Measurements from ENCODE around the gene CYP46A1. TPM values are rescaled to one million over a fixed set of nuclear protein-coding genes. Genes with fewer than 3 reads are reported as not detected.
"Not testable (repeated sequence)": the region's sequence is repeated elsewhere in the genome, so short reads cannot be mapped to it uniquely, and the experiment has no call there.

CYP46A1 gene
- total RNA-seq, 2 experiments from 2014 or later = 0.11 to 0.22 TPM

DNA sequence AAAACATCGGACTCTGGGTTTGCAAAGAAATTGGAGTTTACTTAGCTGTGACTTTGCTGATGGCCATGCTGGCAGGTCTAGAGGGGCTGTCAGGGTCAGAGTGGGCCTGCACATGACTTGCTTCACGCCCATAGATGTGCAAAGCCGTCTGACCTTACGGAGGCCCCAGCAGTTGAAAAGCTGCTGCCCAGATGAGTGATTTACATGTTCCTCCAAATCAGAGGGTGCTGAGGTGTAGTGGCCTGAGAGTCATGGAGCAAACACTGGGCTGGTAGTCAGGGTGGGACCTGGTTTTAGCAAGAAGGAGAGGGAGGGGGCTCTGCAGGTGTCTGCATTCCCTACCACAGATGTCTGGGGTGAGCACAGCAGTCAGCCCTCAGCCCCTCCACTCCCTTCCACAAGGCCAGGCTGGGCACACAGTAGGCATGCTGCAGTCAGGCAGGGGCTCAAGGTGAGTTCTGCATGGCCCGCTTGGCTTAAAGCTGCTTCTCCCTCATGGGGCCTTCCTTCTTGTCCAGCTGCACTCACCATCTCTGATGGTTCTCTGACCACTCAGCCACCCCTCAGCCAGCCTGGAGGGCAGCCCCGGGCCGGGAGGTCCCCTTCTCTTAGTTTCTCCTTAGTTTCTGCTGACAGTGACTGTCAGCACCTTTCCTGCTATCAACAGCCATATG lies 74.9 kb downstream of the CYP46A1 start:
- no peak overlapping the region for H3K4me3 ChIP-seq (ENCODE audit: low read length)
- no peak overlapping the region for H3K27ac ChIP-seq (ENCODE audit: low read depth in 1 of 2, low read length in 2 of 2)
- ATAC-seq (ENCODE audit: poor library complexity) (no peak), DNase-seq (no peak)
- ChIA-PET CTCF (no interaction called here), POLR2A (no interaction called here)
- no peak overlapping the region for H3K27ac Mint-ChIP-seq
- no peak overlapping the region for H3K4me3 Mint-ChIP-seq
- H3K9me3 Mint-ChIP-seq = no peaks in the 10 kb centered on the region
- peaks cover 13 to 25% of the 10 kb centered on the region in 2 experiments for H3K27me3 ChIP-seq (ENCODE audit: control insufficient read depth in 1 of 2, insufficient read depth in 2 of 2, low read length in 2 of 2)
- no peaks in the 10 kb centered on the region for H3K36me3 Mint-ChIP-seq (ENCODE audit: low read depth)
- TF ChIP-seq, protein P1, sequence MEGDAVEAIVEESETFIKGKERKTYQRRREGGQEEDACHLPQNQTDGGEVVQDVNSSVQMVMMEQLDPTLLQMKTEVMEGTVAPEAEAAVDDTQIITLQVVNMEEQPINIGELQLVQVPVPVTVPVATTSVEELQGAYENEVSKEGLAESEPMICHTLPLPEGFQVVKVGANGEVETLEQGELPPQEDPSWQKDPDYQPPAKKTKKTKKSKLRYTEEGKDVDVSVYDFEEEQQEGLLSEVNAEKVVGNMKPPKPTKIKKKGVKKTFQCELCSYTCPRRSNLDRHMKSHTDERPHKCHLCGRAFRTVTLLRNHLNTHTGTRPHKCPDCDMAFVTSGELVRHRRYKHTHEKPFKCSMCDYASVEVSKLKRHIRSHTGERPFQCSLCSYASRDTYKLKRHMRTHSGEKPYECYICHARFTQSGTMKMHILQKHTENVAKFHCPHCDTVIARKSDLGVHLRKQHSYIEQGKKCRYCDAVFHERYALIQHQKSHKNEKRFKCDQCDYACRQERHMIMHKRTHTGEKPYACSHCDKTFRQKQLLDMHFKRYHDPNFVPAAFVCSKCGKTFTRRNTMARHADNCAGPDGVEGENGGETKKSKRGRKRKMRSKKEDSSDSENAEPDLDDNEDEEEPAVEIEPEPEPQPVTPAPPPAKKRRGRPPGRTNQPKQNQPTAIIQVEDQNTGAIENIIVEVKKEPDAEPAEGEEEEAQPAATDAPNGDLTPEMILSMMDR (IDR thresholded peaks at IDR 0.05) = no peak
- H3K4me1 ChIP-seq (ENCODE audit: insufficient read depth, low read length) = no peaks in the 10 kb centered on the region
- H3K27me3 Mint-ChIP-seq = peaks cover 24% of the 10 kb centered on the region
- intact Hi-C loops (cut with DNase I, micrococcal nuclease) = no loop called here
- peaks cover 0 to 2% of the 10 kb centered on the region in 2 experiments for H3K9me3 ChIP-seq (ENCODE audit: control insufficient read depth in 1 of 2, insufficient read depth in 1 of 2, low read length in 2 of 2)
- no peaks in the 10 kb centered on the region for H3K4me1 Mint-ChIP-seq (ENCODE audit: low read depth)
- H3K36me3 ChIP-seq (ENCODE audit: insufficient read depth, low read length) = no peaks in the 10 kb centered on the region

DNA sequence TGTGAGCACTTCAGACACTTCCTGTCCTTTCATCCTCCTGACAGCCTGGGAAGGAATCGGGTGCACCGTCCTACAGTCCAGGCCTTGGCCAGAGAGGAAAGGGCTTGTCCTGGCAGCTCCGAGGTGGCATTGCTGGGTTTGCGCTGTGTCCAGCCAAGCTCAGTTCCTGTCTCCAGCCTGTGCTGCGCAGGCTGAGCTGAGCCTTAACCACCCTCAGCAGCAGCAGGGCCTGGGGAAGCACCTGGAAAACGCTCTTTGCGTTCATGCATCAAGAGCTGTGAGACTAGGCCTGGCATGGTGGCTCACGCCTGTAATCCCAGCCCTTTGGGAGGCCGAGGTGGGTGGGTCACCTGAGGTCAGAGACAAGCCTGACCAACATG lies 75.4 kb downstream of the CYP46A1 start:
- peaks cover 21% of the 10 kb centered on the region for H3K27me3 Mint-ChIP-seq
- DNase-seq (no peak), ATAC-seq (ENCODE audit: poor library complexity) (no peak)
- H3K9me3 ChIP-seq (ENCODE audit: control insufficient read depth in 1 of 2, insufficient read depth in 1 of 2, low read length in 2 of 2) = no peaks in the 10 kb centered on the region
- CTCF ChIA-PET = no interaction called here
- H3K36me3 Mint-ChIP-seq (ENCODE audit: low read depth) = no peaks in the 10 kb centered on the region
- no peaks in the 10 kb centered on the region for H3K9me3 Mint-ChIP-seq
- H3K4me1 ChIP-seq (ENCODE audit: insufficient read depth, low read length) = no peaks in the 10 kb centered on the region
- H3K27me3 ChIP-seq (ENCODE audit: control insufficient read depth in 1 of 2, insufficient read depth in 2 of 2, low read length in 2 of 2) = peaks cover 9 to 20% of the 10 kb centered on the region in 2 experiments
- intact Hi-C loops (cut with DNase I, micrococcal nuclease) = no loop called here
- H3K4me1 Mint-ChIP-seq (ENCODE audit: low read depth) = no peaks in the 10 kb centered on the region
- no peak overlapping the region for H3K27ac ChIP-seq (ENCODE audit: low read depth in 1 of 2, low read length in 2 of 2)
- no peak overlapping the region for H3K27ac Mint-ChIP-seq
- no peaks in the 10 kb centered on the region for H3K36me3 ChIP-seq (ENCODE audit: insufficient read depth, low read length)
- POLR2A ChIA-PET = no interaction called here
- TF ChIP-seq, protein P1 (IDR thresholded peaks at IDR 0.05) = no peak
- no peak overlapping the region for H3K4me3 ChIP-seq (ENCODE audit: low read length)
- H3K4me3 Mint-ChIP-seq = no peak overlapping the region

DNA sequence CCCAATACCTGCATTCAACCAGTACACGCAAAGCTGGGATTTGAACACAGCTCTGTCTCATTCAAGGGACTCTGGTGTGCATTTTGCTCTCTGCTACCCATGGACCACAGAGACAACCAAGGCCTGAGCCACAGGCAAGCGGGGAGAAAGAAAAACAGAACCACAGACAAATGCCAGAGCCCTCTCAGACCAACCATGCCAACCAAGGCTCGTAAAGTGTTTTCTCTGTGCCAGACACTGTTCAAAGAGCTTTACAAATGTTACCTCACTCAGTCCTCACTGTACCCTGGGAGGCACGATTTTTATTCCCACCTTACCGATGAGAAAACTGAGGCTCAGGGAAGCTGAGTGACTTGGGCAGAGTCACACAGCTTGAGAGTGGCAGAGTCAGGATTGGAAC lies 76.7 kb downstream of the CYP46A1 start:
- ATAC-seq (ENCODE audit: poor library complexity) = no peak
- no peak overlapping the region for H3K4me3 ChIP-seq (ENCODE audit: low read length)

DNA sequence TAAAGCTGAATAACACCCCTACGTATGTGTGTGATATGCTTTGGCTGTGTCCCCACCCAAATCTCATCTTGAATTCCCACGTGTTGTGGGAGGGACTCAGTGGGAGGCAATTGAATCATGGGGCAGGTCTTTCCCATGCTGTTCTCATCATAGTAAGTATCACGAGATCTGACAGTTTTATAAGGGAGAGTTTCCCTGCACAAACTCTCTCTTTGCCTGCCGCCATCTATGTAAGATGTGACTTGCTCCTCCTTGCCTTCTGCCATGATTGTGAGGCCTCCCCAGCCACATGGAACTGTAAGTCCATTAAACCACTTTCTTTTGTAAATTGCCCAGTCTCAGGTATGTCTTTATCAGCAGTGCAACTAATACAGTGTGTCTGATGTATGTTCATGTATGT lies 78.8 kb downstream of the CYP46A1 start:
- H3K27me3 ChIP-seq (ENCODE audit: control insufficient read depth in 1 of 2, insufficient read depth in 2 of 2, low read length in 2 of 2); POLR2A ChIA-PET; intact Hi-C loops (cut with DNase I, micrococcal nuclease); H3K27ac Mint-ChIP-seq; DNase-seq; H3K9me3 ChIP-seq (ENCODE audit: control insufficient read depth in 1 of 2, insufficient read depth in 1 of 2, low read length in 2 of 2); H3K36me3 Mint-ChIP-seq (ENCODE audit: low read depth); H3K36me3 ChIP-seq (ENCODE audit: insufficient read depth, low read length); H3K27ac ChIP-seq (ENCODE audit: low read depth in 1 of 2, low read length in 2 of 2); H3K4me3 Mint-ChIP-seq; H3K9me3 Mint-ChIP-seq; H3K4me1 Mint-ChIP-seq (ENCODE audit: low read depth); H3K4me3 ChIP-seq (ENCODE audit: low read length); ATAC-seq (ENCODE audit: poor library complexity); CTCF ChIA-PET; H3K4me1 ChIP-seq (ENCODE audit: insufficient read depth, low read length): not testable (repeated sequence)
- peaks cover 15% of the 10 kb centered on the region for H3K27me3 Mint-ChIP-seq

More for the DNA sequence above, 76.7 kb downstream of the CYP46A1 start:
- H3K36me3 ChIP-seq (ENCODE audit: insufficient read depth, low read length) = no peaks in the 10 kb centered on the region
- no peak for DNase-seq
- peaks cover 0 to 8% of the 10 kb centered on the region in 2 experiments for H3K27me3 ChIP-seq (ENCODE audit: control insufficient read depth in 1 of 2, insufficient read depth in 2 of 2, low read length in 2 of 2)
- no peaks in the 10 kb centered on the region for H3K9me3 Mint-ChIP-seq
- ChIA-PET CTCF (no interaction called here), POLR2A (no interaction called here)
- H3K4me1 Mint-ChIP-seq (ENCODE audit: low read depth) = no peaks in the 10 kb centered on the region
- H3K4me3 Mint-ChIP-seq = no peak overlapping the region
- no peaks in the 10 kb centered on the region for H3K36me3 Mint-ChIP-seq (ENCODE audit: low read depth)
- intact Hi-C loops (cut with DNase I, micrococcal nuclease) = no loop called here
- peaks cover 19% of the 10 kb centered on the region for H3K27me3 Mint-ChIP-seq
- no peak overlapping the region for H3K27ac ChIP-seq (ENCODE audit: low read depth in 1 of 2, low read length in 2 of 2)
- H3K27ac Mint-ChIP-seq = no peak overlapping the region
- no peaks in the 10 kb centered on the region for H3K9me3 ChIP-seq (ENCODE audit: control insufficient read depth in 1 of 2, insufficient read depth in 1 of 2, low read length in 2 of 2)
- H3K4me1 ChIP-seq (ENCODE audit: insufficient read depth, low read length) = no peaks in the 10 kb centered on the region
- TF ChIP-seq, protein P1 (IDR thresholded peaks at IDR 0.05) = no peak

Measured in CD4-positive, alpha-beta T cell (primary cell).